Osteocyte (in vitro differentiated cells): Measurements from ENCODE around the gene ZSWIM3. TPM values are rescaled to one million over a fixed set of nuclear protein-coding genes. Genes with fewer than 3 reads are reported as not detected.
"Not testable (repeated sequence)": the region's sequence is repeated elsewhere in the genome, so short reads cannot be mapped to it uniquely, and the experiment has no call there.

ENCODE experiments used
- DNase-seq: peaks from one replicate; pipeline ENCODE4 v3.0.0; 2021; ENCODE audit warnings: mixed read lengths; ENCODE audit not compliant: unreplicated experiment; ENCODE audit errors: extremely low spot score
- H3K27ac Mint-ChIP-seq: one replicate; pipeline ENCODE4 v1.8.0; 2021; ENCODE audit warnings: mild to moderate bottlenecking, mixed read lengths; ENCODE audit not compliant: unreplicated experiment
- H3K27me3 Mint-ChIP-seq: one replicate; pipeline ENCODE4 v1.8.0; 2021; ENCODE audit warnings: mixed read lengths; ENCODE audit not compliant: unreplicated experiment
- H3K36me3 Mint-ChIP-seq: one replicate; pipeline ENCODE4 v1.8.0; 2021; ENCODE audit warnings: mixed read lengths; ENCODE audit not compliant: unreplicated experiment
- H3K4me1 Mint-ChIP-seq: one replicate; pipeline ENCODE4 v1.8.0; 2021; ENCODE audit warnings: mixed read lengths; ENCODE audit not compliant: unreplicated experiment
- H3K4me3 Mint-ChIP-seq: one replicate; pipeline ENCODE4 v1.8.0; 2021; ENCODE audit warnings: mild to moderate bottlenecking, moderate library complexity, mixed read lengths; ENCODE audit not compliant: unreplicated experiment
- H3K9me3 Mint-ChIP-seq: one replicate; pipeline ENCODE4 v1.8.0; 2021; ENCODE audit warnings: mixed read lengths; ENCODE audit not compliant: unreplicated experiment
- total RNA-seq: library from RNA; stranded (reverse); gene quantifications from 2 replicates; pipeline ENCODE4 v1.2.1, GENCODE V29; 2021
- TF ChIP-seq, protein P1 (sequence below): fragments of 200-600 bp; sonication (generic); IDR thresholded peaks from 2 replicates; pipeline ENCODE4 v1.5.0; 2021; ENCODE audit warnings: antibody characterized with exemption, mild to moderate bottlenecking, moderate library complexity

Gene ZSWIM3
- total RNA-seq, 1 donor from 2014 or later: 3.9 TPM

GRCh38 chr20:45866454-45866853 is 9.0 kb downstream of the ZSWIM3 start:
- H3K27me3 Mint-ChIP-seq: no peaks in the 10 kb centered on the region
- DNase-seq: no peak
- no peak overlapping the region for H3K27ac Mint-ChIP-seq
- peaks cover 2% of the 10 kb centered on the region for H3K36me3 Mint-ChIP-seq
- TF ChIP-seq, protein P1, sequence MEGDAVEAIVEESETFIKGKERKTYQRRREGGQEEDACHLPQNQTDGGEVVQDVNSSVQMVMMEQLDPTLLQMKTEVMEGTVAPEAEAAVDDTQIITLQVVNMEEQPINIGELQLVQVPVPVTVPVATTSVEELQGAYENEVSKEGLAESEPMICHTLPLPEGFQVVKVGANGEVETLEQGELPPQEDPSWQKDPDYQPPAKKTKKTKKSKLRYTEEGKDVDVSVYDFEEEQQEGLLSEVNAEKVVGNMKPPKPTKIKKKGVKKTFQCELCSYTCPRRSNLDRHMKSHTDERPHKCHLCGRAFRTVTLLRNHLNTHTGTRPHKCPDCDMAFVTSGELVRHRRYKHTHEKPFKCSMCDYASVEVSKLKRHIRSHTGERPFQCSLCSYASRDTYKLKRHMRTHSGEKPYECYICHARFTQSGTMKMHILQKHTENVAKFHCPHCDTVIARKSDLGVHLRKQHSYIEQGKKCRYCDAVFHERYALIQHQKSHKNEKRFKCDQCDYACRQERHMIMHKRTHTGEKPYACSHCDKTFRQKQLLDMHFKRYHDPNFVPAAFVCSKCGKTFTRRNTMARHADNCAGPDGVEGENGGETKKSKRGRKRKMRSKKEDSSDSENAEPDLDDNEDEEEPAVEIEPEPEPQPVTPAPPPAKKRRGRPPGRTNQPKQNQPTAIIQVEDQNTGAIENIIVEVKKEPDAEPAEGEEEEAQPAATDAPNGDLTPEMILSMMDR: no peak
- H3K9me3 Mint-ChIP-seq: no peaks in the 10 kb centered on the region
- no peaks in the 10 kb centered on the region for H3K4me1 Mint-ChIP-seq
- H3K4me3 Mint-ChIP-seq: no peak overlapping the region

DNA sequence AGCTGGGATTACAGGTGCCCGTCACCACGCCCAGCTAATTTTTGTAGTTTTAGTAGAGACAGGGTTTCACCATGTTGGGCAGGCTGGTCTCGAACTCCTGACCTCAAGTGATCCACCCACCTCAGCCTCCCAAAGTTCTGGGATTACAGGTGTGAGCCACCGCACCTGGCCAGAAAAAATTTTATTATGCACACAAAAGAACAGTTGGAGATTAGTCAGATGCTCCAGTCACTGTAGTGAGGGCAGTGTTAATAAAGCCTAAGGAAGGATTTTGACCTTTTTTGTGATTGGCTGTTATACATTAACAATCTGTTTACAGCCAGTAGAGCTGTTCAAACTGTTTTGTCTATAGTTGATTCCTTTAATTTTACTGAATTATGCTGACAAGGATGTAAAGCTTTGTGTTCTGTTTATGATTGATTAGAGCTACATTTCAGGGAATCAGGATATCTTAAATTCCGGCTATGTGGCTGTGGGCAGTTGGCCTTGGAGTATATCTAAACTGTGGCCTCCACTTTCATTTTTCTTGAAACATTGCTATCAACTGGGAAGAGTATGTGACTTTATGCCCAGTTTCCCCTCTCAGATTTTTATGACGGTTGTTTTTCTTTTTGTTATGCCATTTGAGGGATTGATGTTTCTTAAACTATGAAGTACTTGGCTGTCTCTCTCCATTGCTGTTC is 9.9 kb downstream of the ZSWIM3 start:
- H3K4me3 Mint-ChIP-seq: no peak overlapping the region
- H3K36me3 Mint-ChIP-seq: peaks cover 2% of the 10 kb centered on the region
- H3K27ac Mint-ChIP-seq: no peak overlapping the region
- TF ChIP-seq, protein P1: no peak
- H3K9me3 Mint-ChIP-seq: no peaks in the 10 kb centered on the region
- H3K27me3 Mint-ChIP-seq: no peaks in the 10 kb centered on the region
- H3K4me1 Mint-ChIP-seq: no peaks in the 10 kb centered on the region
- DNase-seq: no peak

DNA sequence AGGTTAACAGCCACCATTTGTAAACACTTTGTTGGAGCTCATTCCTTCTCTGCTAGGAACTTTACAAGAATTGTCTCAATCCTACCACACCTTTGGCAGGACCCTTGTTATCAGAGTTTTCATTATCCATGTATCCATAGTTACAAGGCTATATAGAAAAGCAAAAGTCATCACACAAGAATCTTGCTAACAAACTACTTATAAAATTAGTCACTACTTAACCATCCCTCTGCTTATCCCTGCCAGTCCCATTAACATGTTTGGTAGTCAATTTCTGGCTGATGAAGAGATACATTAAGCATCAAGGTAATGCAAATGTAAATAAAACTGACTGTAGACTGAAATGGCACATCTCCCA is 10.4 kb downstream of the ZSWIM3 start:
- Mint-ChIP-seq H3K27me3 (no peaks in the 10 kb centered on the region), H3K27ac (no peak overlapping the region), H3K36me3 (peaks cover 2% of the 10 kb centered on the region), H3K9me3 (no peaks in the 10 kb centered on the region), H3K4me1 (no peaks in the 10 kb centered on the region), H3K4me3 (no peak overlapping the region)
- no peak for DNase-seq
- TF ChIP-seq, protein P1: no peak

- Mint-ChIP-seq H3K9me3 (no peaks in the 10 kb centered on the region), H3K27ac (no peak overlapping the region), H3K36me3 (peaks cover 4% of the 10 kb centered on the region), H3K27me3 (no peaks in the 10 kb centered on the region), H3K4me1 (no peaks in the 10 kb centered on the region), H3K4me3 (no peak overlapping the region)
- no peak for DNase-seq
- TF ChIP-seq, protein P1: no peak
Observed at GRCh38 chr20:45872626-45873025, 15.2 kb downstream of the ZSWIM3 start.

- Mint-ChIP-seq H3K36me3 (peaks cover 4% of the 10 kb centered on the region), H3K4me1 (no peaks in the 10 kb centered on the region), H3K4me3 (no peak overlapping the region), H3K27ac (no peak overlapping the region), H3K27me3 (no peaks in the 10 kb centered on the region), H3K9me3 (no peaks in the 10 kb centered on the region)
- TF ChIP-seq, protein P1: no peak
- DNase-seq: no peak
Observed at GRCh38 chr20:45873409-45874103, 16.1 kb downstream of the ZSWIM3 start.

- not testable (repeated sequence) for H3K4me1 Mint-ChIP-seq, H3K36me3 Mint-ChIP-seq, DNase-seq, H3K27me3 Mint-ChIP-seq, H3K4me3 Mint-ChIP-seq, H3K9me3 Mint-ChIP-seq, H3K27ac Mint-ChIP-seq
Observed at GRCh38 chr20:45874104-45874481, 16.7 kb downstream of the ZSWIM3 start.
